Measurements from ENCODE around the gene TFPT. TPM values are rescaled to one million over a fixed set of nuclear protein-coding genes. Genes with fewer than 3 reads are reported as not detected.

TFPT gene
- total and polyA plus RNA-seq, 2 donors (not counting 3 experiments of a cell fraction or from before 2014, with no cell fraction given): 28.3 to 32.1 TPM

GRCh38 chr19:54073829-54074228, 41.6 kb downstream of the TFPT start:
- ChIA-PET POLR2A (no interaction called here), CTCF (no interaction called here)
- H3K4me2 ChIP-seq (ENCODE audit: insufficient read depth, low read length): no peak overlapping the region
- H3K36me3 ChIP-seq (ENCODE audit: control insufficient read depth in 2 of 2, extremely low read depth in 1 of 2, insufficient read depth in 2 of 2, low read length in 2 of 2): no peaks in the 10 kb centered on the region
- no peak overlapping the region for H3K27ac ChIP-seq (ENCODE audit: insufficient read depth, low read depth, low read length)
- H3K79me2 ChIP-seq (ENCODE audit: control insufficient read depth, insufficient read depth, low read length): no peaks in the 10 kb centered on the region
- no peaks in the 10 kb centered on the region for H3K9me3 ChIP-seq (replicated peaks; ENCODE audit: control insufficient read depth, insufficient read depth, low read length)
- FAIRE-seq (no peak), DNase-seq (ENCODE audit: low read depth, low spot score) (no peak)
- H3K27me3 ChIP-seq (ENCODE audit: control insufficient read depth in 2 of 2, insufficient read depth in 2 of 2, low read length in 2 of 2): no peaks in the 10 kb centered on the region
- no peaks in the 10 kb centered on the region for H4K20me1 ChIP-seq (replicated peaks; ENCODE audit: control insufficient read depth, extremely low read depth, insufficient read depth, low read length)
- no peak for TF ChIP-seq EZH2 (IDR thresholded peaks at IDR 0.05; ENCODE audit: borderline replicate concordance, low read depth, low read length, severe bottlenecking)
- TF ChIP-seq FOS (IDR thresholded peaks at IDR 0.05; ENCODE audit: borderline replicate concordance, insufficient read depth, low read length): no peak
- TF ChIP-seq JUN (IDR thresholded peaks at IDR 0.05; ENCODE audit: borderline replicate concordance, insufficient read depth, insufficient read length, low read depth): no peak
- no peak for TF ChIP-seq GATA2 (IDR thresholded peaks at IDR 0.05; ENCODE audit: insufficient read depth, insufficient read length, low read depth, low read length)
- no peak for TF ChIP-seq MAX (IDR thresholded peaks at IDR 0.05; ENCODE audit: insufficient read depth, insufficient read length)
- TF ChIP-seq MYC (IDR thresholded peaks at IDR 0.05; ENCODE audit: low read depth, low read length): no peak
- TF ChIP-seq POLR2A (IDR thresholded peaks at IDR 0.05; ENCODE audit: low read depth, low read length): no peak
- no peak for TF ChIP-seq CTCF (IDR thresholded peaks at IDR 0.05; ENCODE audit: extremely low read depth in 1 of 2, insufficient read depth in 1 of 2, low read depth in 1 of 2, low read length in 2 of 2)
- TF ChIP-seq POLR2AphosphoS5 (IDR thresholded peaks at IDR 0.05; ENCODE audit: insufficient read depth, low read depth, low read length): no peak
- BruUV-seq (replicated peaks): no TSS peak
- H3K4me3 ChIP-seq (replicated peaks in 1 of 3; ENCODE audit: insufficient read depth in 1 of 3, low read depth in 1 of 3, low read length in 3 of 3): no peak overlapping the region
- intact Hi-C loops (cut with micrococcal nuclease): no loop called here
- no peaks in the 10 kb centered on the region for H3K9me1 ChIP-seq (replicated peaks; ENCODE audit: control insufficient read depth, extremely low read depth, insufficient read depth, low read length)
- H3K4me1 ChIP-seq (ENCODE audit: control insufficient read depth, extremely low read depth, insufficient read depth, low read length): no peaks in the 10 kb centered on the region
- no peak overlapping the region for H2AFZ ChIP-seq (ENCODE audit: low read depth, low read length)
- dilution Hi-C loops (cut with MboI; ENCODE audit: extremely low pct_ligation_motif_present, low sequenced_read_pairs): no loop called here
- no peak overlapping the region for H3K9ac ChIP-seq (replicated peaks; ENCODE audit: extremely low read depth, insufficient read depth, low read length)

Measured in endothelial cell of umbilical vein (primary cell).